Astrocyte of the spinal cord (primary cell): ENCODE measurements around the gene LRP10.

Source experiments
- DNase-seq: peaks from one replicate; pipeline ENCODE4 v3.0.0; 2011; ENCODE audit warnings: low read depth, low spot score
- H3K4me3 ChIP-seq: 2 replicates; pipeline ENCODE4 v1.5.1; 2011; ENCODE audit warnings: low read depth, mild to moderate bottlenecking, low read length, moderate library complexity
- CTCF ChIP-seq: IDR thresholded peaks from 2 replicates; pipeline ENCODE4 v1.5.1; 2012; ENCODE audit warnings: low read depth, mild to moderate bottlenecking, low read length, inconsistent platforms
- in situ Hi-C: cut with HindIII; loops from 2 replicates; pipeline ENCODE4 v1.10.0; 2017; ENCODE audit warnings: low sequenced_read_pairs

LRP10 gene

GRCh38 chr14:22920697-22921096 lies 49.2 kb downstream of the LRP10 start:
- DNase-seq, result no peak
- in situ Hi-C loops, result no loop called here
- no peak overlapping the region for H3K4me3 ChIP-seq
- TF ChIP-seq CTCF, result no peak

DNA sequence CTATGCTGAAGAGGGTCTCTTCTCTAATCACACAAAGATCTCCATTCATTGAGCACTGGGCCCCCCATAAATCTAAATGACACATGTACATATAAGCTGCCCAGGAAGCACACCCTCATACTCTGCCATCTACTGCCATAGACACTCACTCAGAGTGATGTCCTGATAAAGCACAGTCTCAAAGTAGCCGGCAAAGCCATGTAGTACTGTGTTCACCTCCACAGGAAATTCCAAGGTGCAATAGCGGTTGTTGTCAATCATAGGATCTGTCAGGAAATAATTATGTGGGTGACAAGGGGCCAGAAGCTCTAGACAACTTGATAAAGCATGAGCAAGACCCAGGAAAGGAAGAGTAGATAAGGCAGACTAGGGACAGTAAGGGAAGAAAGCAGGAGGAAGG lies 50.8 kb downstream of the LRP10 start:
- in situ Hi-C loops, result no loop called here
- H3K4me3 ChIP-seq, result no peak overlapping the region
- no peak for DNase-seq
- no peak for TF ChIP-seq CTCF

DNA sequence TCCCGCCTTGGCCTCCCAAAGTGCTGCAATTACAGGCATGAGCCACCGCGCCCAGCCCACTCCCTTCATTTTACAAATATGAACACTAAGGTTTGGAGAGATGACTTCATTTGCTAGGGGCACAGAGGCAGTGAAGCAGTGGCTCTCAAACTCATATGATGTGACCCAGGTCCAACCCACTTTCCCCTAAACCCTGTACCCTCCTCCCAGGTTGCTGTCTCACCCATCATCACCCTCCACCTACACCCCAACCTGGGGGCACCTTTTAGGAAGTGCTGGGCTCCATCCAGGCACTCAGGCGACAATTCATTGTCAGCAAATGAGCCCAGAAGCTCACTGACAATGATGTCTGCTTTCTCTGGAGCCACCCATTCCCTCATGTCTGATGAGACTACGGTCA lies 52.2 kb downstream of the LRP10 start:
- in situ Hi-C loops, result no loop called here
- DNase-seq, result no peak
- TF ChIP-seq CTCF, result no peak

DNA sequence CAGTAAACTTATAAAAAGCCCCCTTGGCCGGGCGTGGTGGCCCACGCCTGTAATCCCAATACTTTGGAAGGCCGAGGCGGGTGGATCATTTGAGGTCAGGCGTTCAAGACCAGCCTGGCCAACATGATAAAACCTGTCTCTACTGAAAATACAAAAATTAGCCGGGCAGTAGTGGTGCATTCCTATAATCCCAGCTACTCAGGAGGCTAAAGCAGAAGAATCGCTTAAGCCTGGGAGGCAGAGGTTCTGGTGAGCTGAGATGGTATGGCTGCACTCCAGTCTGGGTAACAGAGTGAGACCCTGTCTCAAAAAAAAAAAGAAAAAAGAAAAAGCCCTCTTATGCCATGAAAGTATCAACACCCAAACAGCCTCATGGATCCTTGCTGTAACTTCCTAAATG lies 54.0 kb downstream of the LRP10 start:
- in situ Hi-C loops, result no loop called here
- DNase-seq, result no peak
- no peak overlapping the region for H3K4me3 ChIP-seq
- no peak for TF ChIP-seq CTCF

More for the DNA sequence above, 52.2 kb downstream of the LRP10 start:
- no peak overlapping the region for H3K4me3 ChIP-seq

GRCh38 chr14:22926316-22926715 lies 54.8 kb downstream of the LRP10 start:
- in situ Hi-C loops, result no loop called here
- TF ChIP-seq CTCF, result no peak
- DNase-seq, result no peak
- no peak overlapping the region for H3K4me3 ChIP-seq

- H3K4me3 ChIP-seq, result peak overlapping the region; percentile 95
- no peak for TF ChIP-seq CTCF
- in situ Hi-C loops, result no loop called here
Measured at GRCh38 chr14:22928237-22929103, 56.9 kb downstream of the LRP10 start.

More at GRCh38 chr14:22928237-22929103, 56.9 kb downstream of the LRP10 start:
- DNase-seq, result no peak
